ENCODE results near the gene LCN6. TPM values are rescaled to one million over a fixed set of nuclear protein-coding genes. Genes with fewer than 3 reads are reported as not detected.
"Not testable (repeated sequence)": the region's sequence is repeated elsewhere in the genome, so short reads cannot be mapped to it uniquely, and the experiment has no call there.

LCN6 gene
- polyA plus RNA-seq, 3 donors, result not detected

GRCh38 chr9:136712690-136713544, 35.4 kb downstream of the LCN6 start:
- DNase-seq (ENCODE audit: low read depth in 3 of 3, low spot score in 2 of 3), result no peak

DNA sequence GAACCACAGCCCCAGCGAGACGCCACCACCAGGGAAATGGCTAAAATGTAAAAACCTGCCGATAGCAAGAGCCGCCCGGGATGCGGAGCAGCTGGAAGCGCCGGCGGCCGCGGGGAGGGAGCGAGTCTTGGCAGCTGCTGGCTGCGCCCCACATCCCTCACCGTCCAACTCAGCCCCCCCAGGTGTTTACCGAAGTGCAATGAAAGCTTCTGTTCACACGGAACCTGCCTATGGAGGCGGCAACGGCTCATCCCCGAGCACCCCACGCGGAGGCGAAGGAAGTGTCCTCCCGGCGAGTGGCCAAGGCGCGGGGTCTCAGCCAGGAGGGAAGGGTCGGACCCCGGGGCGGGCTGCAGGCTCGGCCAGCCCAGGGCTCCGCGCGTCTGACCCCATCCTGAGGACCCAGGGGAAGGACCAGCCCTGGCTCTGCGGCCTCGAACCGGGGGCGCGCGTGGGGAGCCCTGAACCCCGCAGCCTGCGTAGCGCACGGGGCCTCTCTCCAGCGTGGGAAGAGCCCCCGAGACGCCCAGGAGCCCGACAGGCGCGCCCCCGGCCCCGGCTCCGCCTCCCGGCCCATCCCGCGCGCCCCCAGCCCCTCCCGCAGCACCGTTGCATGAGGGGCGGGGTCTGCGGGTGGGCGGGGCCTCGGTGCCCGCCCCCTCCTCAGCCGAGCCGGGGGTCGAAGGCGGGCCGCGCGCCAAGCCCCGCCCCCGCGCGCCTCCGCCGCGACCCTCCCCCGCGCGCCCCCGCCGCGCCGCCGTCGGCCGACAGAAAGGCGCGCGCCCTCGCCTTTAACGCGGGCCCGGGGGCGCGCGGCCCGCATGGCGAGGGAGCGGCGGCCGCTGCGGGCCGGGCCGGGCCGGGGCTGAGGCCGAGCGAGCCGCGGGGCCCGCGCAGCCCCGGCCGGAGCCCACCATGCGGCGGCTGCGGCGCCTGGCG, 36.3 kb downstream of the LCN6 start, which contains the start of gene DIPK1B:
TSS of gene DIPK1B (plus strand) at position 822 of the 939 bp plus-strand sequence. CDS start at position 916, 94 bp downstream.
- no peak for DNase-seq (ENCODE audit: low read depth in 3 of 3, low spot score in 2 of 3)

DNA sequence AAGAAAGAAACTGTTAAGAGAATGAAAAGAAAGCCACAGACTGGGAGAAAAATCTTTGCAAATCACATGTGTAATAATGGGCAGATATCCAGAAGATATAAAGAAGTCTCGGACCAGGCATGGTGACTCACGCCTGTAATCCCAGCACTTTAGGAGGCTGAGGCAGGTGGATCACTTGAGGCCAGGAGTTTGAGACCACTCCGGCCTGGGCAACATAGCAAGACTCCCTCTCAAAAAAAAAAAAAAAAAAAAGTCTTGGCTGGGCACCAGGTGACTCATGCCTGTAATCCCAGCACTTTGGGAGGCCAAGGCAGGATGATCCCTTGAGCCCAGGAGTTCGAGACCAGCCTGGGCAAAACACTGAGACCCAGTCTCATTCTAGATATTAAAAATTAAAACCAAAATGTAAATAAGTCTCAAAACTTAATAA, 37.1 kb downstream of the LCN6 start:
- not testable (repeated sequence) for DNase-seq (ENCODE audit: low read depth in 3 of 3, low spot score in 2 of 3)

DNA sequence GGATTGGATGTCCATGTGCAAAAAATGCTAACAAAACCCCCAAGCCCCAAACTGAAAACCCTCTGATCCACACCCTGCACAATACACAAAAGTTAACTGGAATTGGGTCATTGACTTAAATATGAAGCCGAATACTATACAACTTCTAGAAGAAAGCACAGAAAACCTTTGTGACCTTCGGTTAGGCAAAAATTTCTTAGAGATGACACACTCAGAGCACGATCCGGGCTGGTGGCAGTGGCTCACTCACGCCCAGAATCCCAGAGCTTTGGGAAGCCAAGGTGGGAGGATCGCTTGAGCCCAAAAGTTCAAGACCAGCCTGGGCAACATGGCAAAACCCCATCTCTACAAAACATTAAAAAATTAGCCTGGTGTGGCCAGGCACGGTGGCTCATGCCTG, 37.8 kb downstream of the LCN6 start:
- DNase-seq (ENCODE audit: low read depth in 3 of 3, low spot score in 2 of 3), result no peak

- no peak for DNase-seq (ENCODE audit: low read depth in 3 of 3, low spot score in 2 of 3)
Measured at GRCh38 chr9:136709454-136710109, 38.7 kb downstream of the LCN6 start.

DNA sequence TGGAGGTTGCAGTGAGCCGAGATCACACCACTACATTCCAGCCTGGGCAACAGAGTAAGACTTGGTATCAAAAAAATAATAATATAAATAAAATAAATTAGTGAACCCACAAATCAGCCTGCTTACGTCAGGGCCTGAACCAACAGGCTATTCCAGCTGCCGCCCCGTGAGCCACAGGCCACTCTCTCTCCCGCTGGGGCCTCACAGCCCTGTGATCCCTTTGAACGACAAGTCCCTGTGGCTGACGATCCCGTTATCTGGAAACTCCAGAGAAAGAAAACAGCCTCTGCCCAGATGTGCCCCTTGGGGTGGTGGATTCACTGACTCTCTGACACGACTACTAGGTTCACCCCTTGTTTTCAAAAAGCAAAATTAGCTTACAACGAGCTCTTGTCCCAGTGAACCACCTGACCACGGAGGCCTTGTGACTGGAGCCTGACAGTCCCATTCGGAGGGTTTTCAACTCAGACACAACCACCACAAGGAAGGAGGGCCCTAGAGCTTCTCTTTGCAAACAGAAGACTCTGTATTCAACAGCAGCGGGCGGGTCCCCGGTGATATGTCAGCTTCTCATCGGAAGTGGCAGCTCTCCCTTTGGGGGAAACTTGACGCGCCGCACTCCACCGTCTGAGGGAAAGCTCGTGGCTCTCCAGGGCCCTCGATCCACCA, 40.3 kb downstream of the LCN6 start:
- no peak for DNase-seq (ENCODE audit: low read depth in 3 of 3, low spot score in 2 of 3)

- DNase-seq (ENCODE audit: low read depth in 3 of 3, low spot score in 2 of 3), result no peak
Measured at GRCh38 chr9:136707011-136707410, 41.3 kb downstream of the LCN6 start.

DNA sequence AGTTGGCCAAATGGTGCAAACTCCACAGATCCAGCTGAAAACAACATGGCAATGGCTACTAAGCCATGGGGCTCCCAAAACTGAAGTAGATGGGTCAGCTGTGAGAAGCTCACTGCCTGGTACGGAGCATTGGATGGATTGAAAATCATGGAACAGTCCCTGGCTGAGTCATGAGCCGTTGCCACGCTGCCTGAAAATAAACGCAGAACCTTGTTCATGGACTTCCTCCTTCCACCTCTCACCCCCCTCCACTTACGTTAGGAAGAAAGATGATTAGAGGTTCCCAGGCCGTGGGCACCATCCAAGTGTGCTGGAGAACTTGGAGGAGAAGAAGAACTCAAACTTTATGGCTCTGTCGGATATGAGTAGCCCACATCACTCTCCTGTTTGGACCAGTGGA, 42.8 kb downstream of the LCN6 start:
- DNase-seq (ENCODE audit: low read depth in 3 of 3, low spot score in 2 of 3), result no peak

DNA sequence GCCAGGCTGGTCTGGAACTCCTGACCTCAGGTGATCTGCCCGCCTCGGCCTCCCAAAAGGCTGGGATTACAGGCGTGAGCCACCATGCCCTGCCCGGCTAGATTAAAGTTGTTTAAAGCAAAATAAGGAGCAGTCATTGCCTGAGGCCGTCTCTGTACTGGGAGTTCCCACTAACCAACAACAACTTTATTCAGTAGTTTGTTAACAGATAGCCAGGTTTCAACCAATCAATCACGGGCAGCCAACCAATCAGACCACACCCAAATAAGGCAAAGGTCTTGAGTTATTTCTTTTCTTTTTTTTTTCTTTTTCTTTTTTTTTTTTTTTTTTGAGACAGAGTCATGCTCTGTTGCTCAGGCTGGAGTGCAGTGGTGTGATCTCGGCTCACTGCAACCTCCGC, 43.6 kb downstream of the LCN6 start:
- not testable (repeated sequence) for DNase-seq (ENCODE audit: low read depth in 3 of 3, low spot score in 2 of 3)

- DNase-seq (ENCODE audit: low read depth in 3 of 3, low spot score in 2 of 3), result no peak
Measured at GRCh38 chr9:136703276-136703860, 45.0 kb downstream of the LCN6 start.

DNA sequence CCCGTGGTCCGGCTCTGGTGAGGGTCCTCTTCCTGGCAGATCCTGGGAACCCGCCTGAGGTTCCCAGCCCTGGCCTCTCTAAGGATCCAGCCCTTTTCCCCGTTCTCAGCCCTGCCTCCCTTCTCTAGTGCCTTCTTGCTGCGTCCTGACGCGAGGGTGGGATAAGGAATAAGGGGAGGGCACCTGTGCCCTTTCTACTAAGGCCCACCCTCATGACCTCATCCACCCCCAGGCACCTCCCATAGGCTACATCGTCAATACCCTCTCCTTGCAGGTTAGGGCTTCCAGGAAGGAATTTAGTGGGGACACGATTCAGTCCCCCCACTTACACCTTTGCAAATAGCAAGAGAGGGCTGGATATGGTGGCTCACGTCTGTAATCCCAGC, 46.7 kb downstream of the LCN6 start:
- DNase-seq (ENCODE audit: low read depth in 3 of 3, low spot score in 2 of 3), result no peak

DNA sequence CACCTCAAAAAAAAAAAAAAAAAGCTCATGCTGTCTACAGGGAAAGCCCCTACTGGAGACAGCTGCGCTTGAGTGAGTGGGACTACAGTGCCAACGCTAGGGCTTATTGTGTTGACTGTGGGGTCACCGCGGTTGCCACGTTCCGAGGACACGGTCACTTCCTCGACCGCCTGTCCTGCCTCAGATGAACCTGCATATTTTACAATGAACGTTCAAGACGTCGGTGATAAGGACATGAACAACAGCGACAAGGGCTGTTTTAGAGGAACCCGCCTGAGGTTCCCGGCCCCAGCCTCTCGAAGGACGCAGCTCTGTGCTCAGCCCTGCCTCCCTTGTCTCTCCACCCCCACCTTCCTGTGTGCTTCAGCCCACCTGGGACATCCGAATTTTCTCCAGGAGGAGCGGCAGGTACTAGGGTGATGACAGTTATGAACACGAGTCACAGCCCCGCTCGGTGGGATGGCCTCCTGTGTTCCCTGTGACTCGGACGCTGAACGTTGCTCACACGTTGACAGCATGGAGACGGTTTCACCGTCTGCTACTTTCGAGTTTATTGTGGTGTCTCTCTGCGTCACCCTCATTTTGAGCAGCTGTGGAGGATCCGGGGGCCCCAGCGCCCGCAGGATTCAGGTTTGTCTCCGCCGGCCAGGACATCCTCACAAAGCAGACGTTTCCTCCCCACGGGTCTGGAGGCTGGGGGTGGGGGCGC, 47.2 kb downstream of the LCN6 start:
- DNase-seq (ENCODE audit: low read depth in 3 of 3, low spot score in 2 of 3), result no peak

GRCh38 chr9:136700304-136700703, 48.0 kb downstream of the LCN6 start:
- no peak for DNase-seq (ENCODE audit: low read depth in 3 of 3, low spot score in 2 of 3)

- DNase-seq (ENCODE audit: low read depth in 3 of 3, low spot score in 2 of 3), result no peak
Measured at GRCh38 chr9:136698635-136699246, 49.6 kb downstream of the LCN6 start.

DNA sequence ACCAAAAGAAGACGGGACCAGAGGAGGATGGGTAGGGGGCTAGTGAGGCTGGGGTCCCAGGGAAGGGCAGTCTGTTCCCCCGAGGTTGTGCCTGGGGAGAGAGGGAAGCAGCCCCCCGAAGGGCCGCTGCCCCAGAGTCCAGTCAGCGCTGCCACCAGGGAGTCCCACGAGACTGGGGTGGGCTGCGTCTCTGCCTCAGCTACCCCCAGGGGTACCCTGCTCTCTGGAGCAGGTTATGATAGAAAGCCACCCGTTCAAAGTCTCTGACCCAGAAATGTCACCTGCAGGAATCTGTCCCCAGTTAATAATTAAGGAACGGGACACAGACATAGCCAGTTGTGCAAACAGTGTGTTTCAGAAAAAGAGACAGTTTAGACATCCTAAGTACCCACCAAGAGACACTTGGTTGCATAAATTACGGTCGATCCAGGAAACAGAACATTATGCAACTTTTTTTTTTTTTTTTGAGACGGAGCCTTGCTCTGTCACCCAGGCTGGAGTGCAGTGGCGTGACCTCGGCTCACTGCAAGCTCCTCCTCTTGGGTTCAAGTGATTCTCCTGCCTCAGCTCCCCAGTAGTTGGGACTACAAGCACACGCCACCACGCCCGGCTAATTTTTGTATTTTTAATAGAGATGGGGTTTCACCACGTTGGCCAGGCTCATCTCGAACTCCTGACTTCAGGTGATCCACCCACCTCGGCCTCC, 50.4 kb downstream of the LCN6 start:
- DNase-seq (ENCODE audit: low read depth in 3 of 3, low spot score in 2 of 3), result no peak

GRCh38 chr9:136697146-136697820, 51.0 kb downstream of the LCN6 start:
- no peak for DNase-seq (ENCODE audit: low read depth in 3 of 3, low spot score in 2 of 3)

DNA sequence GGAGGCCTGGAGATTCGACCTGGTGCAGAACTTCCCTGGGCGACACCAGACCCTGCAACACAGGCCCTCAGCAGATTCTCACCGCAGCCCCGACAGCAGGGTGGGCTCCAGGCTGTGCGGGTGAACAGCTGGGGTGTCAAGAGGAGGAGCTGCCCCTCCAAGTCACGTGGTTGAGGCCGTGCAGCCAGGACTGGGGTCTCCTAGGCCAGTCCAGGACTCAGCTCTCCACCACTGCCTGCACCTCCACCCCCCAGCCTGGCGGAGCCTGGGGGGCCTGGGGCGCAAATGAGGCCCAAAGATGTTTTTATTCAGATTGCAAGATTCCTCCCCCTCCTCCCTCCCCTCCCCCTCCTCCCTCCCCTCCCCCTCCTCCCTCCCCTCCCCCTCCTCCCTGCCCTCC, 51.8 kb downstream of the LCN6 start:
- DNase-seq (ENCODE audit: low read depth in 3 of 3, low spot score in 2 of 3), result no peak

- no peak for DNase-seq (ENCODE audit: low read depth in 3 of 3, low spot score in 2 of 3)
Measured at GRCh38 chr9:136695955-136696354, 52.4 kb downstream of the LCN6 start.

Measured in right renal cortex interstitium (tissue), 3 donors.